Muscle of leg (tissue), 11 donors: ENCODE results near the gene HMCN2. TPM values are rescaled to one million over a fixed set of nuclear protein-coding genes. Genes with fewer than 3 reads are reported as not detected.
"Not testable (repeated sequence)": the region's sequence is repeated elsewhere in the genome, so short reads cannot be mapped to it uniquely, and the experiment has no call there.

Experiments
- DNase-seq: peaks from one replicate; pipeline ENCODE4 v3.0.0; 2013
- H3K27ac ChIP-seq: one replicate; pipeline ENCODE4 v1.5.1; 2013; ENCODE audit warnings: mild to moderate bottlenecking, low read length, control low read depth
- H3K27me3 ChIP-seq: one replicate; pipeline ENCODE4 v1.6.1; 2013; ENCODE audit warnings: low read length; ENCODE audit not compliant: control insufficient read depth, insufficient read depth
- H3K36me3 ChIP-seq: one replicate; pipeline ENCODE4 v1.6.1; 2013; ENCODE audit warnings: low read length; ENCODE audit not compliant: control insufficient read depth, insufficient read depth
- H3K4me1 ChIP-seq: one replicate; pipeline ENCODE4 v1.6.1; 2013; ENCODE audit warnings: low read length; ENCODE audit not compliant: control insufficient read depth, insufficient read depth
- H3K4me3 ChIP-seq: one replicate; pipeline ENCODE4 v1.5.1; 2013; ENCODE audit warnings: low read length, control low read depth
- H3K9me3 ChIP-seq: replicated peaks from 2 replicates; pipeline ENCODE4 v1.6.1; 2013; ENCODE audit warnings: low read depth, low read length; ENCODE audit not compliant: control insufficient read depth
- WGBS: methylation state at CpG from one replicate; pipeline ENCODE4 v1.1.5; 2013; ENCODE audit warnings: missing lambda C conversion rate; ENCODE audit not compliant: insufficient coverage; 5-methylcytosine and 5-hydroxymethylcytosine counted together
- polyA plus RNA-seq, 8 donors: library from polyadenylated mRNA; unstranded; fragments of 120-200 nt; gene quantifications; one replicate each; pipeline versions ENCODE4 v1.2.1 to v1.2.3, GENCODE V29; 2013; ENCODE audit warnings: inconsistent platforms in 1 of 8, low replicate concordance in 1 of 8; ENCODE audit not compliant: insufficient read length in 8 of 8, insufficient read depth in 1 of 8
- total RNA-seq: library from RNA; stranded (reverse); fragments of 120-200 nt; gene quantifications from one replicate; pipeline ENCODE4 v1.2.4, GENCODE V29; 2013

Gene HMCN2
- total and polyA plus RNA-seq, 9 donors: 2.8 to 7.7 (median 4.3) TPM

DNA sequence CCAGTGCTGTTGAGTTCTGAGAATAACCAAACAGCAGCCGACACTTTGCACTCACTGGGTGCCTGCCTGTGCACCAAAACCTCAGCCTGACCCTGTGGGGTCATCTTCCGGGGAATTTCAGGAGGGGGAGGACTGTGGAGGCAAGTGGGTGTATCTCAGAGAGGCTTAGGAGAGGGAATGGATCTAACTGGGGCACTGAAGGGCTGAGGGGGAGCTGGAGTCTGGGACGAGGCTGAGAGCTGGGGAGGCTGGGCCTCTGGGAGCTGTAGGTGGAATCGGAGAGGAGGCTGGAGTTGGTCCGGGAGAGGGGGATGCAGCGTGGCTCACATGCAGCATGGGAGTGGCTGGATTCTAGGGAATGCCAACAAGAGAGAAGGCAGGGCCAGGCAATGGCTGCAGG, 164.3 kb downstream of the HMCN2 start:
- Histone ChIP-seq H3K4me1 (peaks cover 21% of the 10 kb centered on the region), H3K4me3 (no peak overlapping the region), H3K27me3 (peaks cover 34% of the 10 kb centered on the region), H3K36me3 (no peaks in the 10 kb centered on the region), H3K9me3 (no peaks in the 10 kb centered on the region), H3K27ac (no peak overlapping the region)
- DNase-seq: no peak
- WGBS: 83% methylated on average over 6 of the region's 6 CpGs

DNA sequence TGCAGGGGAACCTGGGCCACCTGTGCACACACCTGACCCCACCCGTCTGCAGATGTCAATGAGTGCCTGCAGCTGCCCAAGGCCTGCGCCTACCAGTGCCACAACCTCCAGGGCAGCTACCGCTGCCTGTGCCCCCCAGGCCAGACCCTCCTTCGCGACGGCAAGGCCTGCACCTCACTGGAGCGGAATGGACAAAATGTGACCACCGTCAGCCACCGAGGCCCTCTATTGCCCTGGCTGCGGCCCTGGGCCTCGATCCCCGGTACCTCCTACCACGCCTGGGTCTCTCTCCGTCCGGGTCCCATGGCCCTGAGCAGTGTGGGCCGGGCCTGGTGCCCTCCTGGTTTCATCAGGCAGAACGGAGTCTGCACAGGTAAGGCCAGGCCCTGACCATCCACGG, 164.7 kb downstream of the HMCN2 start:
- no peak for DNase-seq
- Histone ChIP-seq H3K27ac (no peak overlapping the region), H3K4me1 (peaks cover 21% of the 10 kb centered on the region), H3K36me3 (no peaks in the 10 kb centered on the region), H3K9me3 (no peaks in the 10 kb centered on the region), H3K27me3 (peaks cover 36% of the 10 kb centered on the region), H3K4me3 (no peak overlapping the region)
- 95% methylated on average over 18 of the region's 18 CpGs for WGBS

GRCh38 chr9:130430734-130431535, 165.4 kb downstream of the HMCN2 start:
- Histone ChIP-seq H3K27ac (no peak overlapping the region), H3K4me3 (no peak overlapping the region), H3K27me3 (peaks cover 38% of the 10 kb centered on the region), H3K4me1 (peaks cover 21% of the 10 kb centered on the region), H3K36me3 (no peaks in the 10 kb centered on the region), H3K9me3 (no peaks in the 10 kb centered on the region)
- 93% methylated on average over 18 of the region's 22 CpGs for WGBS
- DNase-seq: no peak

GRCh38 chr9:130431536-130432303, 166.2 kb downstream of the HMCN2 start:
- peak; percentile 3 for DNase-seq
- no peaks in the 10 kb centered on the region for H3K36me3 ChIP-seq
- peaks cover 17% of the 10 kb centered on the region for H3K4me1 ChIP-seq
- H3K27ac ChIP-seq: no peak overlapping the region
- no peak overlapping the region for H3K4me3 ChIP-seq
- H3K27me3 ChIP-seq: peaks cover 44% of the 10 kb centered on the region
- H3K9me3 ChIP-seq: no peaks in the 10 kb centered on the region
- whole genome bisulfite sequencing: 76% methylated on average over 7 of the region's 17 CpGs

DNA sequence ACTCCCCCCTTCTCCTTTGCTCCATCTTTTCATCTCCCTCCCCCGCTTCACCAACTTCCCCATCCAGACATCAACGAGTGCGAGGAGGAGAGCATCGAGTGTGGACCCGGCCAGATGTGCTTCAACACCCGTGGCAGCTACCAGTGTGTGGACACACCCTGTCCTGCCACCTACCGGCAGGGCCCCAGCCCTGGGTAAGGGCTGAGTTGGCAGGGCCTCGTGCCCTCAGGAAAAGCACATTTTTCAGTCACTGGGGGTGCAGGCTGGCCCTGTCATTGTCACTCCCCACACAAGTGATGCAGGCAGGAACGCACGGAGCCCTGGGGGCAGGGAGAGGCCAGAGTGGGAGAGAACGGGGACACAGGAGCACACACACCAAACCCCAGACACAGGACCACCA, 166.8 kb downstream of the HMCN2 start:
- no peaks in the 10 kb centered on the region for H3K36me3 ChIP-seq
- no peaks in the 10 kb centered on the region for H3K9me3 ChIP-seq
- peaks cover 44% of the 10 kb centered on the region for H3K27me3 ChIP-seq
- 84% methylated on average over 7 of the region's 11 CpGs for WGBS
- no peak overlapping the region for H3K4me3 ChIP-seq
- DNase-seq: peak; percentile 2
- no peak overlapping the region for H3K27ac ChIP-seq
- H3K4me1 ChIP-seq: peaks cover 11% of the 10 kb centered on the region

GRCh38 chr9:130432796-130433167, 167.2 kb downstream of the HMCN2 start:
- DNase-seq: no peak
- H3K27ac ChIP-seq: no peak overlapping the region
- peak overlapping the region; percentile 10 for H3K4me3 ChIP-seq
- no peaks in the 10 kb centered on the region for H3K36me3 ChIP-seq
- 51% methylated on average over 16 of the region's 16 CpGs for WGBS
- peaks cover 11% of the 10 kb centered on the region for H3K4me1 ChIP-seq
- H3K9me3 ChIP-seq: no peaks in the 10 kb centered on the region
- H3K27me3 ChIP-seq: peaks cover 44% of the 10 kb centered on the region

GRCh38 chr9:130433168-130433946, 167.8 kb downstream of the HMCN2 start:
- Histone ChIP-seq H3K9me3 (no peaks in the 10 kb centered on the region), H3K4me3 (peak overlapping the region; percentile 10), H3K4me1 (peaks cover 11% of the 10 kb centered on the region), H3K27me3 (peaks cover 48% of the 10 kb centered on the region), H3K27ac (no peak overlapping the region), H3K36me3 (no peaks in the 10 kb centered on the region)
- DNase-seq: peak; percentile 55
- WGBS: 2% methylated on average over 90 of the region's 92 CpGs

GRCh38 chr9:130433947-130434262, 168.3 kb downstream of the HMCN2 start:
- no peak overlapping the region for H3K4me3 ChIP-seq
- H3K36me3 ChIP-seq: no peaks in the 10 kb centered on the region
- H3K4me1 ChIP-seq: peaks cover 11% of the 10 kb centered on the region
- DNase-seq: no peak
- H3K27ac ChIP-seq: no peak overlapping the region
- 45% methylated on average over 9 of the region's 9 CpGs for WGBS
- H3K27me3 ChIP-seq: peaks cover 48% of the 10 kb centered on the region
- H3K9me3 ChIP-seq: no peaks in the 10 kb centered on the region

GRCh38 chr9:130434656-130435055, 169.1 kb downstream of the HMCN2 start:
- not testable (repeated sequence) for H3K9me3 ChIP-seq, H3K4me3 ChIP-seq, H3K27ac ChIP-seq, H3K36me3 ChIP-seq, DNase-seq
- H3K27me3 ChIP-seq: peaks cover 45% of the 10 kb centered on the region
- WGBS: no CpG with 5 or more reads among the region's 5 CpGs
- peaks cover 11% of the 10 kb centered on the region for H3K4me1 ChIP-seq
